HepG2 (cell line): ENCODE results near the gene HORMAD2. TPM values are rescaled to one million over a fixed set of nuclear protein-coding genes. Genes with fewer than 3 reads are reported as not detected.
A peak's percentile ranks its signal among the peaks of the same experiment; 100 is the strongest.

Experiments used
- ADNP ChIP-seq: sonication (generic); formaldehyde crosslinking; IDR thresholded peaks from 2 replicates; pipeline ENCODE4 v1.4.0; 2020; ENCODE audit warnings: missing genetic modification reagents
- CCAR2 ChIP-seq: fragments of 200-400 bp; formaldehyde crosslinking; optimal IDR thresholded peaks from 2 replicates; pipeline ENCODE3; 2018; ENCODE audit warnings: low read depth, mild to moderate bottlenecking, low read length, moderate library complexity
- DRAP1 ChIP-seq: IDR thresholded peaks from 2 replicates; pipeline ENCODE4 v1.6.1; 2016; ENCODE audit warnings: missing genetic modification reagents, missing compliant biosample characterization
- GFI1 ChIP-seq: sonication (generic); formaldehyde crosslinking; IDR thresholded peaks from 2 replicates; pipeline ENCODE4 v1.5.0; 2020; ENCODE audit warnings: missing genetic modification reagents, mild to moderate bottlenecking, borderline replicate concordance
- HNRNPH1 ChIP-seq: fragments of 200-400 bp; formaldehyde crosslinking; optimal IDR thresholded peaks from 2 replicates; pipeline ENCODE3; 2017; ENCODE audit warnings: mild to moderate bottlenecking, low read depth, low read length
- HNRNPLL ChIP-seq: fragments of 200-400 bp; formaldehyde crosslinking; IDR thresholded peaks from 2 replicates; pipeline ENCODE4 v1.6.1; 2017; ENCODE audit warnings: mild to moderate bottlenecking, low read depth, low read length; ENCODE audit not compliant: poor library complexity, severe bottlenecking
- HNRNPUL1 ChIP-seq: fragments of 200-400 bp; formaldehyde crosslinking; IDR thresholded peaks from 2 replicates; pipeline ENCODE4 v1.6.1; 2017; ENCODE audit warnings: low read depth, mild to moderate bottlenecking, low read length, moderate library complexity
- KDM2A ChIP-seq: sonication (generic); formaldehyde crosslinking; IDR thresholded peaks from 2 replicates; pipeline ENCODE4 v1.4.0; 2020; ENCODE audit warnings: low read depth, missing genetic modification reagents, borderline replicate concordance
- MBD4 ChIP-seq: IDR thresholded peaks from 2 replicates; pipeline ENCODE4 v1.6.1; 2012; ENCODE audit warnings: low read length, inconsistent platforms, borderline replicate concordance
- NCOA1 ChIP-seq: sonication (generic); formaldehyde crosslinking; IDR thresholded peaks from 2 replicates; pipeline ENCODE4 v1.9.0; 2021; ENCODE audit warnings: missing genetic modification reagents
- NFIB ChIP-seq: sonication (generic); formaldehyde crosslinking; IDR thresholded peaks from 2 replicates; pipeline ENCODE4 v1.9.0; 2021; ENCODE audit warnings: missing genetic modification reagents, mild to moderate bottlenecking, borderline replicate concordance
- NR2F1 ChIP-seq, 2 experiments: fragments of 450-650 bp in 1 of 2; formaldehyde crosslinking in 1 of 2; IDR thresholded peaks; 2 replicates each; pipeline versions ENCODE4 v1.5.0 to v1.6.1; 2016 to 2020; ENCODE audit warnings: mild to moderate bottlenecking in 1 of 2, missing compliant biosample characterization in 1 of 2, missing genetic modification reagents in 1 of 2, moderate library complexity in 1 of 2
- PRMT3 ChIP-seq: sonication (generic); formaldehyde crosslinking; IDR thresholded peaks from 2 replicates; pipeline ENCODE4 v1.8.1; 2022; ENCODE audit warnings: low read depth, mild to moderate bottlenecking, moderate library complexity, missing genetic modification reagents, borderline replicate concordance
- TERF1 ChIP-seq: sonication (generic); formaldehyde crosslinking; IDR thresholded peaks from 2 replicates; pipeline ENCODE4 v1.8.0; 2022; ENCODE audit warnings: mild to moderate bottlenecking, missing genetic modification reagents, moderate library complexity
- ZBTB46 ChIP-seq: sonication (generic); formaldehyde crosslinking; IDR thresholded peaks from 2 replicates; pipeline ENCODE4 v1.4.0; 2020; ENCODE audit warnings: mild to moderate bottlenecking, missing genetic modification reagents, borderline replicate concordance
- ZNF138 ChIP-seq: sonication (generic); formaldehyde crosslinking; IDR thresholded peaks from 2 replicates; pipeline ENCODE4 v1.5.0; 2020; ENCODE audit warnings: mild to moderate bottlenecking, low read depth, missing genetic modification reagents
- ZNF207 ChIP-seq: fragments of 450-650 bp; IDR thresholded peaks from 2 replicates; pipeline ENCODE4 v1.6.1; 2016; ENCODE audit warnings: antibody characterized with exemption, borderline replicate concordance
- ZNF253 ChIP-seq: sonication (generic); formaldehyde crosslinking; IDR thresholded peaks from 2 replicates; pipeline ENCODE4 v1.8.0; 2022; ENCODE audit warnings: mild to moderate bottlenecking, missing genetic modification reagents, borderline replicate concordance
- ZNF317 ChIP-seq: sonication (generic); formaldehyde crosslinking; IDR thresholded peaks from 2 replicates; pipeline ENCODE4 v1.5.0; 2020; ENCODE audit warnings: mild to moderate bottlenecking, missing genetic modification reagents
- ZNF451 ChIP-seq: sonication (generic); formaldehyde crosslinking; IDR thresholded peaks from 2 replicates; pipeline ENCODE4 v1.5.0; 2020; ENCODE audit warnings: mild to moderate bottlenecking, missing genetic modification reagents
- ZNF501 ChIP-seq: sonication (generic); formaldehyde crosslinking; IDR thresholded peaks from 2 replicates; pipeline ENCODE4 v1.5.1; 2020; ENCODE audit warnings: mild to moderate bottlenecking, moderate library complexity, missing genetic modification reagents
- ZNF598 ChIP-seq: sonication (generic); formaldehyde crosslinking; IDR thresholded peaks from 2 replicates; pipeline ENCODE4 v1.5.1; 2020; ENCODE audit warnings: mild to moderate bottlenecking, missing genetic modification reagents, borderline replicate concordance
- ZNF614 ChIP-seq: IDR thresholded peaks from 2 replicates; pipeline ENCODE4 v1.6.1; 2018; ENCODE audit warnings: missing biosample characterization, missing genetic modification reagents, inconsistent platforms, borderline replicate concordance
- ZNF800 ChIP-seq: sonication (generic); formaldehyde crosslinking; IDR thresholded peaks from 2 replicates; pipeline ENCODE4 v1.4.0; 2020; ENCODE audit warnings: missing genetic modification reagents
- ZNF878 ChIP-seq: sonication (generic); formaldehyde crosslinking; IDR thresholded peaks from 2 replicates; pipeline ENCODE4 v1.8.1; 2023; ENCODE audit warnings: mild to moderate bottlenecking, missing genetic modification reagents, moderate library complexity
- ZNF883 ChIP-seq: sonication (generic); formaldehyde crosslinking; IDR thresholded peaks from 2 replicates; pipeline ENCODE4 v1.5.1; 2020; ENCODE audit warnings: mild to moderate bottlenecking, missing genetic modification reagents; ENCODE audit errors: not compliant biosample characterization
- polyA plus RNA-seq, 8 experiments: library from polyadenylated mRNA; depleted of rRNA in 3 of 8; stranded (reverse) in 7 of 8; unstranded in 1 of 8; fragments of >200 nt; fragmentation: Illumina TruSeq in 4 of 8; extraction: Trizol in 4 of 8; gene quantifications; 2 replicates each; pipeline versions ENCODE4 v1.2.1 to v1.2.3, GENCODE V29; 2011 to 2016; ENCODE audit warnings: low read depth in 4 of 8, missing spikeins in 1 of 8, mixed read lengths in 1 of 8; ENCODE audit not compliant: insufficient read depth in 1 of 8
- total RNA-seq, 5 experiments: library from RNA; depleted of rRNA; stranded (reverse); fragments of >200 nt; fragmentation: Illumina TruSeq; extraction: Trizol; gene quantifications; 2 replicates each; pipeline ENCODE4 v1.2.3, GENCODE V29; 2016; ENCODE audit warnings: low read depth in 1 of 5

The HORMAD2 gene
- total and polyA plus RNA-seq, 2 of the 13 experiments (the other 11 are each of a cell fraction or from before 2014, with no cell fraction given) = not detected

GRCh38 chr22:30210235-30210909 lies 130.1 kb downstream of the HORMAD2 start (continued):
- TF ChIP-seq GFI1 (CRISPR knock-in tag) (no peak), ZBTB46 (no peak), ZNF207 (no peak), NR2F1 (CRISPR knock-in tag; IDR thresholded peaks at IDR 0.05) (no peak), HNRNPLL (peak; percentile 62), KDM2A (CRISPR knock-in tag) (peak; percentile 44; the same call in 1 of the 2 replicates), DRAP1 (CRISPR knock-in tag) (no peak), ZNF614 (CRISPR knock-in tag) (no peak), ZNF138 (CRISPR knock-in tag) (no peak), ADNP (no peak), ZNF800 (CRISPR knock-in tag) (no peak), CCAR2 (no peak), HNRNPUL1 (no peak), ZNF598 (CRISPR knock-in tag) (no peak), NFIB (CRISPR knock-in tag) (no peak), MBD4 (no peak), ZNF317 (no peak), HNRNPH1 (no peak), ZNF878 (CRISPR knock-in tag) (no peak), TERF1 (no peak), ZNF501 (CRISPR knock-in tag) (peak; percentile 33; the same call in 1 of the 2 replicates), PRMT3 (CRISPR knock-in tag) (no peak), ZNF883 (CRISPR knock-in tag) (no peak), ZNF451 (CRISPR knock-in tag) (no peak), ZNF253 (CRISPR knock-in tag) (no peak), NCOA1 (CRISPR knock-in tag) (no peak)
